Left kidney (tissue), 2 donors: ENCODE results near the gene RFC2. TPM values are rescaled to one million over a fixed set of nuclear protein-coding genes. Genes with fewer than 3 reads are reported as not detected.
"Not testable (repeated sequence)": the region's sequence is repeated elsewhere in the genome, so short reads cannot be mapped to it uniquely, and the experiment has no call there.

ENCODE experiments used
- DNase-seq: peaks from one replicate; pipeline ENCODE4 v3.0.0-alpha.2; 2013
- polyA plus RNA-seq: library from polyadenylated mRNA; unstranded; fragments of 120-200 nt; gene quantifications from one replicate; pipeline ENCODE4 v1.2.1, GENCODE V29; 2013; ENCODE audit not compliant: insufficient read length

Gene RFC2
- polyA plus RNA-seq, 1 donor, result 39.1 TPM

- DNase-seq, result no peak
Observed at GRCh38 chr7:74284781-74285259, 30.6 kb upstream of the RFC2 start.

- DNase-seq, result no peak
Observed at GRCh38 chr7:74283858-74284447, 29.8 kb upstream of the RFC2 start.

DNA sequence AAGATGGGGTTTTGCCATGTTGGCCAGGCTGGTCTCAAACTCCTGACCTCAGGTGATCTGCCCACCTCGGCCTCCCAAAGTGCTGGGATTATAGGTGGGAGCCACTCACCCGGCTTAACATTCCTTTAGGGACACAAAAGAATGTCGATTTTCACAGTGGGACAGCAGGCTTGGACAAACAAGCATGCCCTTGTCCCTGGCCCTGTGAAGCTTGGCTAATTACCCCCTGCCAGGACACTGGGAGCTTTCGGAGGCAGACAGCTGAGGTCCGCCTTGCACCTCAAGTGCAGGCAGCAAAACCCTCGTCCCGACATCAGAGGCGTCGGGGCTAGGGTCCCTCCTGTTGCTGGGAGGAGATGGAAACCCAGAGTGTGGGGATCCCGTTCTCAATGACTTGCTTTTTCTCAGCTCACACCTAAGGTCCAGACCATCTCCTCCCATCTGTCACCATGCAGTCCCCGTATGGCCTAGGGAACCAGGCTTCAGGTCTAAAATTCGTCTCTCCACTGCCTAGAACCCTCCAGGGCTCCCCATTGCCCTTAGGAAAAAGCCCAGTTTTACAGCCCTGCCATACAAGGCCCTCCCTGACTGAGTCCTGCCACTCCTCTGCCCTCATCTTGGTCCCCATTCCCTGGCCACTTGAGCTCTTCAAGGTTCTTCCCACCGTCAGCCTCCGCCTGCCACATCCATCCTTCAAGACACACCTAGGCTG lies 28.7 kb upstream of the RFC2 start:
- DNase-seq, result no peak

DNA sequence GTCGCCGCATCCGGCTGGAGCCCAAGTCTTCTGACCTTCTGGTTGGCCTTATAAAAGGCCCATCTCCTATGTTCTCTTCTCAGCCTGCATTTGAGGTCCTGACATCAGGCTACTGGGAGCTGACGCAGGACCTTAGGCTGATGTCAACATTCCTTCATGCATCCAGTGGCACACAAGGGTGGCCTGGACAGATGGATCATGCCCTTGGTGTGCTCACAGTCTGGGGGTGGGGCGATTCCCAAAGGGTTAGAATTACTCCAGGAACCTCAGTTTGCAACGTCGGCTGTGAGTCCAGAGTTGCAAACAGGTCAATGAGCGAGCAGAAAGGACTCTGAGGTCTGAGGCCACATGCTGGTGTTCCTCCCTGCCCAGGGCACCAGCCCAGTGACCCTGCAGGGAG lies 26.8 kb upstream of the RFC2 start:
- DNase-seq, result no peak

GRCh38 chr7:74277636-74278035 lies 23.4 kb upstream of the RFC2 start:
- DNase-seq, result no peak

GRCh38 chr7:74275401-74275881 lies 21.2 kb upstream of the RFC2 start:
- no peak for DNase-seq

DNA sequence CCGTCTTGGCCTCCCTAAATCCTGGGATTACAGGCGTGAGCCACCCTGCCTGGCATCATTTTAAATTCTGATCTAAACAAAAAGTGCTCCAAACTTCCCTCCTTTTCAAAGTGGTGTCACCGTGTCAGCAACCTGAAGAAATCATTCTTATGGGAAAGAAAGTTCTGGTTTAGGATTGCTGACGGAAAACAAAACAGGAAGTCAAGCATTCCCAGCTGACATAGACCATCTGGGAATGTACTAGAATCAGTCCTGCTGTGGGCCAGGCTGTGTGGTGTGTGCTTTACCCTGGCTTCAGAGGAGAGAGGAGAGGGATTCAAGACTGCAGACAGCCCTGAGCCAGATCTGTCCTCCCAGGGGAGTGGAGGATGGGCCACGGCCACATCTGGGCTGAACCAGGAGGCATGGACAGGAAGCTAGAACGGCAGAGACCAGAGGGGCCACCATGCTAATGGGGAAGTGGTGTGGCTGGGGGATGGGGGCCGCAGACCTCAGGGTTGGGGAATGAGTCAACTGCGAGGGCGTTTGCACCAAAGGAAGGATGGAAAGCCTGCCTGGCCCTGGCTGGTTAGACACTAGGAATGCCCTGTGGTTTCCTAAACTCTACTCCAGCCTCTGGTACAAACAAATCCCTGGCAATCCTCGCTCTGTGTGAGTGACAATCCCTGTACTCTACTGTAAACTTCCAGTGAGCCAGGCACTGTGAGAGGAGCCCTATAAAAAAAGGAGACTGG lies 18.3 kb upstream of the RFC2 start:
- DNase-seq, result peak; percentile 80

- no peak for DNase-seq
Observed at GRCh38 chr7:74271742-74272141, 17.5 kb upstream of the RFC2 start.

- peak; percentile 88 for DNase-seq
Observed at GRCh38 chr7:74269757-74270277, 15.6 kb upstream of the RFC2 start.

GRCh38 chr7:74267756-74268565 lies 13.8 kb upstream of the RFC2 start:
- DNase-seq, result no peak

- DNase-seq, result no peak
Observed at GRCh38 chr7:74266191-74266963, 12.2 kb upstream of the RFC2 start.

DNA sequence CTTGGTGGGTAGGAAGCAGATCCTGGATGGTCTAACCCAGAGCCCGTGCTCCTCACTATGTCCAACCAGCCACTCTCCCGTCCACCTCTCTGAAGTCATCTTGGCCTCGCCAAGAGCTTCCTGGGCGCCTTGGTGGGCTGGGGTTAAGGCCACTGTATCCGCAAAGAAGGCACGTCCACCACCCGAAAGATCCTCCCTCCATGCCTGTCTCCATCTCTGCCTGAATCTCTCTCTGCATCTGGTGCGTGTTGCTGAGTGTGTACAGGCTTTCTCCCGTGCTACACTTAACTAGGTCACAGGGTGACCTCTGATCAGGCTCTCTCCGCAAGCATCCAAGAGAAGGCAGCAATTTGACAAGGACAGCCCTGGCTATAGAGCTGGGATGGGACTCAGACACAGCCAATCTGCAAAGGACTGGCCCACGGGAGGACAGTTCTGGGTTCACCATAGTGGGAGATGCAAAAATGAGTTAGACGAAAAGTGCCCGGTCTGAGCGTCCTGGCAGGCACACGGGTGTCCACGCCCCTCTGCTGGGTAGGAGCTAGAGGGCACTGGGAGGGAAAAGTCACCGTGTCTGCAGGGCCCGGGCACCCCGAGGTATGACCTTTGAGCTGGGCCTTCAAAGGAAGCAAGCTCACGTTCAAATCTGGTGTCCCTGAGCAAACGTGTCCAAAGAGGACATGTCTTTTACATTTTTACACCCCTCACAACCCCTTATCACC lies 9.4 kb upstream of the RFC2 start:
- DNase-seq, result no peak

GRCh38 chr7:74262639-74263398 lies 8.6 kb upstream of the RFC2 start:
- no peak for DNase-seq

GRCh38 chr7:74258639-74259038 lies 4.4 kb upstream of the RFC2 start:
- no peak for DNase-seq

- no peak for DNase-seq
Observed at GRCh38 chr7:74256491-74257408, 2.6 kb upstream of the RFC2 start.

- not testable (repeated sequence) for DNase-seq
Observed at GRCh38 chr7:74255461-74255860, 1.3 kb upstream of the RFC2 start.

DNA sequence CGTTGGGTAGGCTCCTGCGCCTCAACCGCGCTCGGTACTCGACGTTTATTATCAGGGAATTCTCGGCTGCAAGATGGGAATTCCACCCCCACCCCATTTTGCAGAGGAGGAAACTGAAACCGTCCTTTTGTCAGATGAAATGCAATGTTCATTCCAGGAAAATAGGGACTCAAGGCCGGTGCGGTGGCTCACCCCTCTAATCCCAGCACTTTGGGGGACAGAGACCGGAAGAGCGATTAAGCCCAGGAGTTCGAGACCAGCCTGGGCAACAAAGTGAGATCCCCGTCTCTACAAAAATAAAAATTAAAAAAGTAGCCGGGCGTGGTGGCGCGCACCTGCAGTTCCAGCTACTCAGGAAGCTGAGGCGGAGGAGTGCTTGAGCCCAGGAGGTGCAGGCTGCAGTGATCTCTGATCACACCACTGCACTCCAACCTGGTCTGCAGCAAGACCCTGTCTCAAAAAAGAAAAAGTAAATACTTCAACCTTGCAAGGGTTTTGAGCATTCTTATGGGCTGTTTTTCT lies 720 bp upstream of the RFC2 start:
- DNase-seq, result no peak

DNA sequence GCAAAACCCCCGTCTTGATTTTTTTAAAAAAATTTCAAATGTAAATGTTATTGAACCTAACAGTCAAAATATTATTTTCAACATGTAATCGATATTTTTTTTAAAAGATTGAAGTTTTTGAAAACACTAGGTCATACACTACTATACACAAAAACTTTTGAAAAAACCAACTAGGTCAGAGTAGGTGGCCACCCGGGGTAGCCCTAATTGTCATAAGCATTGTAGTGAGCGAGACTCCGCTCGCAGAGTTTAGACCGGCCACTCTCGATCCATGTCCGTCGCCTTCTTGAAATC lies 417 bp downstream of the RFC2 start:
- DNase-seq, result no peak

DNA sequence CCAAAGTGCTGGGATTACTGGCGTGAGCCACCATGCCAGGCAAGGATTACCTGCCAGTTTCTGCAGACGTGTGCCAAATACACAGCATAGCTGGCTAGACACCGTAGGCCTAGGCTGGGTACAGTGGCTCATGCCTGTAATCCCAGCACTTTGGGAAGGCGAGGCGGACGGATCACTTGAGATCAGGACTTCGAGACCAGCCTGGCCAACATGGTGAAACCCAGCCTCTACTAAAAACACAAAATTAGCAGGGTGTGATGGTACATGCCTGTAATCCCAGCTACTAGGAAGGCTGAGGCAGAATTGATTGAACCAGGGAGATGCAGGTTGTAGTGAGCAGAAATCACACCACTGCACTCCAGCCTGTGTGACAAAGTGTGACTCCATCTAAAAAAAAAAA lies 868 bp downstream of the RFC2 start:
- no peak for DNase-seq
